ENCODE data around the gene NMT1.

DNA sequence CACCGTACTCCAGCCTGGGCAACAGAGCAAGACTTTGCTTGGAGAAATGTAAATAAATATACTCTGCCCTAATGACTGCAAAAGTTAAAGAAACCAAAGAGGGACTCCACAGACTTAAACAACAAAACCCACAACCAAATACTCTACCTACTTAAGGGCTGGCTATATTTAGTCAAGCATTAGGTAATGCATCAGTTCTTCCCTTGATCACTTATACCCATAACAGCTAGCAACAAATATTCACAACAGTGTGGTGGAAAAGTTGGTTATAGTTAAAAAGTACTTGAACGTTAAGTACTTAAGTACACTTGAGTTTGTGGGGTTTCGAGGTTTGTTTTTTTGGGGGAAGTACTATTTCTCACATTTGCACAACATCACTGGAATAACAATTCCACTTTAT is 95.1 kb downstream of the NMT1 start:
- TF ChIP-seq, protein P1, sequence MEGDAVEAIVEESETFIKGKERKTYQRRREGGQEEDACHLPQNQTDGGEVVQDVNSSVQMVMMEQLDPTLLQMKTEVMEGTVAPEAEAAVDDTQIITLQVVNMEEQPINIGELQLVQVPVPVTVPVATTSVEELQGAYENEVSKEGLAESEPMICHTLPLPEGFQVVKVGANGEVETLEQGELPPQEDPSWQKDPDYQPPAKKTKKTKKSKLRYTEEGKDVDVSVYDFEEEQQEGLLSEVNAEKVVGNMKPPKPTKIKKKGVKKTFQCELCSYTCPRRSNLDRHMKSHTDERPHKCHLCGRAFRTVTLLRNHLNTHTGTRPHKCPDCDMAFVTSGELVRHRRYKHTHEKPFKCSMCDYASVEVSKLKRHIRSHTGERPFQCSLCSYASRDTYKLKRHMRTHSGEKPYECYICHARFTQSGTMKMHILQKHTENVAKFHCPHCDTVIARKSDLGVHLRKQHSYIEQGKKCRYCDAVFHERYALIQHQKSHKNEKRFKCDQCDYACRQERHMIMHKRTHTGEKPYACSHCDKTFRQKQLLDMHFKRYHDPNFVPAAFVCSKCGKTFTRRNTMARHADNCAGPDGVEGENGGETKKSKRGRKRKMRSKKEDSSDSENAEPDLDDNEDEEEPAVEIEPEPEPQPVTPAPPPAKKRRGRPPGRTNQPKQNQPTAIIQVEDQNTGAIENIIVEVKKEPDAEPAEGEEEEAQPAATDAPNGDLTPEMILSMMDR (IDR thresholded peaks at IDR 0.05): no peak
- TF ChIP-seq EZH2 (IDR thresholded peaks at IDR 0.05) (no peak), EZH2phosphoT487 (IDR thresholded peaks at IDR 0.05) (no peak)

All from neural progenitor cell (in vitro differentiated cells).